HG03571 (cell line): ENCODE data around the gene SIRT2.
"Not testable (repeated sequence)": the region's sequence is repeated elsewhere in the genome, so short reads cannot be mapped to it uniquely, and the experiment has no call there.

Source experiments
- ATAC-seq: cut with Tn5 transposase; IDR thresholded peaks from one replicate; pipeline ENCODE4 v1.9.1; 2021; ENCODE audit not compliant: unreplicated experiment

SIRT2 gene

GRCh38 chr19:38830039-38830733 is 69.2 kb downstream of the SIRT2 start:
- ATAC-seq, result no peak

- not testable (repeated sequence) for ATAC-seq
Observed at GRCh38 chr19:38829203-38829602, 70.2 kb downstream of the SIRT2 start.
